Transverse colon (tissue), 4 donors: ENCODE data around the gene SAP130.

ENCODE experiments used
- POLR2AphosphoS5 ChIP-seq, 3 donors: sonication (generic); formaldehyde crosslinking; IDR thresholded peaks; one replicate each; pipeline ENCODE4 v1.6.1; 2016; ENCODE audit warnings: antibody characterized with exemption in 3 of 3
- TF ChIP-seq, protein P1 (sequence below), 5 experiments: fragments of 200-600 bp in 3 of 5; fragments of 450-650 bp in 2 of 5; sonication (generic) in 3 of 5; IDR thresholded peaks; 1 replicate in 2 of 5; 2 replicates in 3 of 5; pipeline ENCODE4 v1.5.1; 2016 to 2017; ENCODE audit warnings: antibody characterized with exemption in 5 of 5, inconsistent platforms in 3 of 5, mild to moderate bottlenecking in 2 of 5, moderate library complexity in 1 of 5

DNA sequence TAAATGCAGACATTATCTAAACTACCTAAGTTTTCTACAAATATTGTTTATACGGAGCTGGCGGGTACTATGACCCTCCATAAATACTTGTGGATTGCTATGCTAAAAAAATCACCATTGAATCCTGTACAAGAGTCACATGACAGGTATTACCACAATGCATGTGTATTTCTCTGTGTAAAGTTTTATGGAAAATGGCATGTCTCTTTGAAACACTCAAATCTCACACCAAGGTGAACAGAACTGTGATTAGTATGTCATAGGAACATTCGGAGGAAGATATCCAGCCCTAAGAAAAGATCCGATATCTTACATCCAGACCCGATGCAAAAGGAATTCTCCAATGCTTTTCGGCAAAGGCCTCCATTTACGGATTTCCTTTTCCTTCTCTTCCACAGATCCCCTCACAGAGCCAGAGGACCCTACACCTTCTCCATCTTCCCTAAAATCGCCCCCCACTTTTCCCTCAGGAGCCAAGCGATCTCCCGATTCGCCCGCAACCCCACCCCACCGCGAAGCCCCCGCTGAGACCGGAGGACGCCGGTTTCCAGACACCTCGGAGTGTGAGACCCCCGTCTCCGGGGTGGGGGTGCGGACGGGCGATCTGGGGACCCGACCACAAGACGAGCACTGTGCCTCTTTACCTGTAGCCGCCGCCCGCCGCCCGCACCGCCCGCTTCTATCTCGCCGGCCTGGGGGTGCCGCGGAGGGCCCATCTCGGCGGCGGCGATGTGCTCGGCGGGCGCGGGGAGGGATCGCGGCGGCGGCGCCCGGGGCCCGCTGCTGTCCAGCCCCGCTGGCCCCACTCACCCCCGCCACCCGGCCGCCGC, 1.2 kb downstream of the SAP130 start:
- no peak for TF ChIP-seq POLR2AphosphoS5 (IDR thresholded peaks at IDR 0.05)
- TF ChIP-seq, protein P1, sequence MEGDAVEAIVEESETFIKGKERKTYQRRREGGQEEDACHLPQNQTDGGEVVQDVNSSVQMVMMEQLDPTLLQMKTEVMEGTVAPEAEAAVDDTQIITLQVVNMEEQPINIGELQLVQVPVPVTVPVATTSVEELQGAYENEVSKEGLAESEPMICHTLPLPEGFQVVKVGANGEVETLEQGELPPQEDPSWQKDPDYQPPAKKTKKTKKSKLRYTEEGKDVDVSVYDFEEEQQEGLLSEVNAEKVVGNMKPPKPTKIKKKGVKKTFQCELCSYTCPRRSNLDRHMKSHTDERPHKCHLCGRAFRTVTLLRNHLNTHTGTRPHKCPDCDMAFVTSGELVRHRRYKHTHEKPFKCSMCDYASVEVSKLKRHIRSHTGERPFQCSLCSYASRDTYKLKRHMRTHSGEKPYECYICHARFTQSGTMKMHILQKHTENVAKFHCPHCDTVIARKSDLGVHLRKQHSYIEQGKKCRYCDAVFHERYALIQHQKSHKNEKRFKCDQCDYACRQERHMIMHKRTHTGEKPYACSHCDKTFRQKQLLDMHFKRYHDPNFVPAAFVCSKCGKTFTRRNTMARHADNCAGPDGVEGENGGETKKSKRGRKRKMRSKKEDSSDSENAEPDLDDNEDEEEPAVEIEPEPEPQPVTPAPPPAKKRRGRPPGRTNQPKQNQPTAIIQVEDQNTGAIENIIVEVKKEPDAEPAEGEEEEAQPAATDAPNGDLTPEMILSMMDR (IDR thresholded peaks at IDR 0.05): no peak
